Measurements from ENCODE around the gene FAM3D.

FAM3D gene

GRCh38 chr3:58708116-58708791 is 41.7 kb upstream of the FAM3D start:
- Histone ChIP-seq H3K9me2 (replicated peaks; ENCODE audit: low read depth, low read length) (no peaks in the 10 kb centered on the region), H3K4me3 (ENCODE audit: low read length, poor library complexity, severe bottlenecking) (no peak overlapping the region), H3K9me3 (ENCODE audit: insufficient read depth, low read depth, low read length) (no peaks in the 10 kb centered on the region), H4K20me1 (ENCODE audit: insufficient read depth, low read length, poor library complexity, severe bottlenecking) (no peaks in the 10 kb centered on the region), H3K79me2 (ENCODE audit: insufficient read depth, low read length) (no peaks in the 10 kb centered on the region), H2AFZ (ENCODE audit: low read length) (no peak overlapping the region), H3K36me3 (ENCODE audit: insufficient read depth, low read length) (no peaks in the 10 kb centered on the region), H3K9ac (ENCODE audit: low read depth, low read length, poor library complexity, severe bottlenecking) (no peak overlapping the region), H3K27me3 (ENCODE audit: insufficient read depth, low read length, poor library complexity, severe bottlenecking) (no peaks in the 10 kb centered on the region), H3F3A (ENCODE audit: low read depth) (no peaks in the 10 kb centered on the region), H3K4me2 (ENCODE audit: low read depth, low read length, poor library complexity, severe bottlenecking) (no peak overlapping the region), H3K4me1 (ENCODE audit: insufficient read depth, low read length, poor library complexity, severe bottlenecking) (peaks cover 25% of the 10 kb centered on the region)
- TF ChIP-seq EZH2phosphoT487 (IDR thresholded peaks at IDR 0.05; ENCODE audit: borderline replicate concordance) (no peak), CTCF (conservative IDR thresholded peaks at IDR 0.05; ENCODE audit: low read length) (no peak)

GRCh38 chr3:58707390-58707930 is 40.9 kb upstream of the FAM3D start:
- Histone ChIP-seq H3K4me2 (ENCODE audit: low read depth, low read length, poor library complexity, severe bottlenecking) (no peak overlapping the region), H3K4me3 (ENCODE audit: low read length, poor library complexity, severe bottlenecking) (no peak overlapping the region)
- no peak for TF ChIP-seq CTCF (conservative IDR thresholded peaks at IDR 0.05; ENCODE audit: low read length)
- TF ChIP-seq EZH2phosphoT487 (IDR thresholded peaks at IDR 0.05; ENCODE audit: borderline replicate concordance): no peak

GRCh38 chr3:58706395-58707167 is 40.0 kb upstream of the FAM3D start:
- TF ChIP-seq EZH2phosphoT487 (IDR thresholded peaks at IDR 0.05; ENCODE audit: borderline replicate concordance) (no peak), CTCF (conservative IDR thresholded peaks at IDR 0.05; ENCODE audit: low read length) (no peak)

More at GRCh38 chr3:58707390-58707930, 40.9 kb upstream of the FAM3D start:
- Histone ChIP-seq H3K4me1 (ENCODE audit: insufficient read depth, low read length, poor library complexity, severe bottlenecking) (peaks cover 25% of the 10 kb centered on the region), H3F3A (ENCODE audit: low read depth) (no peaks in the 10 kb centered on the region), H3K27me3 (ENCODE audit: insufficient read depth, low read length, poor library complexity, severe bottlenecking) (no peaks in the 10 kb centered on the region), H3K9me3 (ENCODE audit: insufficient read depth, low read depth, low read length) (no peaks in the 10 kb centered on the region), H3K36me3 (ENCODE audit: insufficient read depth, low read length) (no peaks in the 10 kb centered on the region), H3K79me2 (ENCODE audit: insufficient read depth, low read length) (no peaks in the 10 kb centered on the region), H3K9ac (ENCODE audit: low read depth, low read length, poor library complexity, severe bottlenecking) (no peak overlapping the region), H3K9me2 (replicated peaks; ENCODE audit: low read depth, low read length) (no peaks in the 10 kb centered on the region), H4K20me1 (ENCODE audit: insufficient read depth, low read length, poor library complexity, severe bottlenecking) (no peaks in the 10 kb centered on the region), H2AFZ (ENCODE audit: low read length) (no peak overlapping the region)

More at GRCh38 chr3:58706395-58707167, 40.0 kb upstream of the FAM3D start:
- Histone ChIP-seq H3K9ac (ENCODE audit: low read depth, low read length, poor library complexity, severe bottlenecking) (no peak overlapping the region), H2AFZ (ENCODE audit: low read length) (no peak overlapping the region), H3K9me3 (ENCODE audit: insufficient read depth, low read depth, low read length) (no peaks in the 10 kb centered on the region), H3K36me3 (ENCODE audit: insufficient read depth, low read length) (no peaks in the 10 kb centered on the region), H3K4me1 (ENCODE audit: insufficient read depth, low read length, poor library complexity, severe bottlenecking) (peaks cover 32% of the 10 kb centered on the region), H3K79me2 (ENCODE audit: insufficient read depth, low read length) (no peaks in the 10 kb centered on the region), H3K27me3 (ENCODE audit: insufficient read depth, low read length, poor library complexity, severe bottlenecking) (no peaks in the 10 kb centered on the region), H3F3A (ENCODE audit: low read depth) (no peaks in the 10 kb centered on the region), H4K20me1 (ENCODE audit: insufficient read depth, low read length, poor library complexity, severe bottlenecking) (no peaks in the 10 kb centered on the region), H3K4me2 (ENCODE audit: low read depth, low read length, poor library complexity, severe bottlenecking) (no peak overlapping the region), H3K4me3 (ENCODE audit: low read length, poor library complexity, severe bottlenecking) (no peak overlapping the region), H3K9me2 (replicated peaks; ENCODE audit: low read depth, low read length) (no peaks in the 10 kb centered on the region)

Data from Loucy (cell line).